Aorta (tissue), 5 donors: ENCODE results near the gene FAM83C. TPM values are rescaled to one million over a fixed set of nuclear protein-coding genes. Genes with fewer than 3 reads are reported as not detected.
A peak's percentile ranks its signal among the peaks of the same experiment; 100 is the strongest.

Experiments
- ATAC-seq: fragments of 200-7000 bp; cut with Tn5 transposase; one replicate; pipeline ENCODE4 v1.9.1; 2022; ENCODE audit warnings: moderate library complexity; ENCODE audit not compliant: low FRiP score
- DNase-seq, 2 donors: peaks; one replicate each; pipeline ENCODE4 v3.0.0-alpha.2; 2020
- H3K27ac ChIP-seq, 2 donors: one replicate each; pipeline ENCODE4 v1.5.1; 2013; ENCODE audit warnings: low read length in 2 of 2, mild to moderate bottlenecking in 2 of 2, moderate library complexity in 2 of 2, control low read depth in 1 of 2, inconsistent platforms in 1 of 2, low read depth in 1 of 2
- H3K27me3 ChIP-seq, 2 donors: one replicate each; pipeline ENCODE4 v1.6.1; 2013; ENCODE audit warnings: control low read depth in 1 of 2, low read length in 1 of 2, mild to moderate bottlenecking in 1 of 2, moderate library complexity in 1 of 2; ENCODE audit not compliant: insufficient read depth in 2 of 2, control insufficient read depth in 1 of 2
- H3K36me3 ChIP-seq, 2 donors: one replicate each; pipeline ENCODE4 v1.6.1; 2013; ENCODE audit warnings: control low read depth in 1 of 2, low read length in 1 of 2, mild to moderate bottlenecking in 1 of 2; ENCODE audit not compliant: insufficient read depth in 2 of 2, control insufficient read depth in 1 of 2
- H3K4me1 ChIP-seq, 2 donors: one replicate each; pipeline ENCODE4 v1.6.1; 2013; ENCODE audit warnings: low read length in 2 of 2, control low read depth in 1 of 2, mild to moderate bottlenecking in 1 of 2, moderate library complexity in 1 of 2; ENCODE audit not compliant: insufficient read depth in 2 of 2, control insufficient read depth in 1 of 2
- H3K4me3 ChIP-seq, 2 donors: one replicate each; pipeline ENCODE4 v1.5.1; 2013; ENCODE audit warnings: low read length in 2 of 2, control low read depth in 1 of 2, mild to moderate bottlenecking in 1 of 2
- H3K9me3 ChIP-seq: one replicate; pipeline ENCODE4 v1.6.1; 2013; ENCODE audit warnings: mild to moderate bottlenecking, low read length; ENCODE audit not compliant: control insufficient read depth
- WGBS, 2 donors: extraction: QIAGEN DNeasy Blood & Tissue Kit; methylation state at CpG; one replicate each; pipeline ENCODE4 v1.1.7; 2013; 5-methylcytosine and 5-hydroxymethylcytosine counted together
- intact Hi-C, 2 donors: fragments of 100-400 bp; cut with DNase I; formaldehyde crosslinking; loops; one replicate each; pipeline versions ENCODE4 v1.14.2 to v1.15.0; 2022
- polyA plus RNA-seq, 2 donors: library from polyadenylated mRNA; stranded (reverse); fragments of 200-250 nt; gene quantifications; one replicate each; pipeline ENCODE4 v1.2.3, GENCODE V29; 2013
- total RNA-seq, 2 donors: library from RNA; stranded (reverse); fragmentation: NEBNext Ultra II Directional; extraction: Animal tissue kit (Norgen Biotek cat#: 25700); gene quantifications; one replicate each; pipeline ENCODE4 v1.2.1, GENCODE V29; 2021
- donor health status: healthy with polysubstance abuse.
- donor health status: Bipolar disorder and iron deficiency.
- donor health status: DM: no; HTN: no; CAD: no.
- donor health status: DM: no; HTN: no; CAD: no.
- donor health status: DM: yes; HTN: yes; CAD: no.

FAM83C gene
- total and polyA plus RNA-seq, 4 donors, result not detected

- no peak for ATAC-seq
- WGBS, 2 donors, result 92 to 95% methylated on average over 5 of the region's 5 CpGs
Measured at GRCh38 chr20:35311822-35312221, 19.6 kb upstream of the FAM83C start.

DNA sequence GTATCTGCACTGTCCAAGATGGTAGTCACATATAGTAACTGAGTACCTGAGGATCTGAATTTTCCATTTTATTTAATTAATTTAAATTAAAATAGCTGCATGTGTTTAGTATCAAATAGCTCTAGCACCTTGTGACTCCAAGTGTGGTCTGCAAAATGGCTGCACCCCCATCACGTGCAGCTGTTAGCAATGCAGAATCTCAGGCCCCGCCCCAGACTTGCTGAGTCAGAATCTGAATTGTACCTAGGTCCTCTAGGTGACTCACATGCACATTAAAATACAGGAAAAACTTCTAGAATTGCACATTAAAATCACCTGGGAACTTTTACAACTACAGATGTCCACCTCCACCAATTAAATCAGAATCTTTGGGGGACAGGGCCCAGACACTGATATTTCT lies 19.2 kb upstream of the FAM83C start:
- H3K4me3 ChIP-seq, result no peak overlapping the region
- intact Hi-C loops, result no loop called here
- H3K36me3 ChIP-seq, result no peaks in the 10 kb centered on the region
- WGBS, 2 donors, result 90 to 92% methylated on average over 2 of the region's 2 CpGs
- ATAC-seq (no peak), DNase-seq (no peak)
- H3K27ac ChIP-seq, result no peak overlapping the region
- no peaks in the 10 kb centered on the region for H3K27me3 ChIP-seq
- peaks cover 0 to 3% of the 10 kb centered on the region in 2 donors for H3K4me1 ChIP-seq
- H3K9me3 ChIP-seq, result no peaks in the 10 kb centered on the region

More at GRCh38 chr20:35311822-35312221, 19.6 kb upstream of the FAM83C start:
- DNase-seq, result no peak
- Histone ChIP-seq H3K4me3 (no peak overlapping the region), H3K36me3 (no peaks in the 10 kb centered on the region), H3K27ac (no peak overlapping the region), H3K9me3 (no peaks in the 10 kb centered on the region), H3K27me3 (no peaks in the 10 kb centered on the region), H3K4me1 (peaks cover 0 to 3% of the 10 kb centered on the region in 2 donors)
- intact Hi-C loops, result no loop called here

DNA sequence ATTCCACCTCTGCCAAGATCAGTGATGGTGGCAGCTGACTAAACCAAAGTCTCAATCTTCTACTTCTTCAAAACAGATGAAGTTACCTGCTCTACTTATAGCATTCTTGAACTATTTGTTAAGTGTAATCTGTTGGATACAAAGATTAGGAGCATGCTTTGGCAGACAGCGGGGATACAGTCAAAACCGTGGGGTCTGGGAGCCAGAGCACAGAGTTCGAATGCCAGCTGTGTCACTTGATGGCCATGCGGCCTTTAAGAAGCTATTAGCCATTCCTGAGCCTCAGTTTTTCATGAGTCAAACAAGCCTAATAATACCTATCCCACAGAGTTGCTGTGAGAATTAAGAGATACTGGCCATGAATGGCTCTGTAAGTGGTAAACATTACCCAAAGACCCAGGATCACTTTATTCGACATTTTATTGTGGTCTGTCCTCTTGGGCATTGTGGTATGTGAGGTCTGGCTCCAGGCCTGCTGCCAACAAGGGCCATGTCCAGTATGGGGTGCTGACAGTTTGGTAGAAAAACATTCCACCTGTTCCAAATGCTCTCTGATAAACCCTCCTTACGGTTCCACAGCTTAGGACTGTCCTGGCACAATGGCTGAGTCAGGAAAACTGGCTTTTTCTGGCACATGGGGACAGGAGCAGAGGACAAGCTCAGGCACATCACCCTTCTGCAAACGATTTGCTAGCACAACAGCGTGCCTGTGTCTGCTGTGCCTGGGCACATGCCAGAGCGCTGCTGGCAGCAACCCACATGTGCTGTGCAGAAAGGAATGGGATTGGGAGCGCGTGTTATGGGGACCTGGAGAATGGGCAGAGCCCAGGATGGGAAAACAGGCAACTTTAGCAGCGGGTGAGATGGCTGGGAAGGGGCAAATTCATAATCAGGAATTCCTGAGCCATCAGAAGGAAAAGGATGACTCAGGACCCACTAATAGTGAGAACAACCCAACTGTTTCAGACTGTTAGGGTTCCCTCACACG lies 15.7 kb upstream of the FAM83C start:
- 6 to 11% methylated on average over 13 of the region's 13 CpGs for WGBS, 2 donors
- intact Hi-C loops, result no loop called here
- Histone ChIP-seq H3K36me3 (no peaks in the 10 kb centered on the region), H3K27ac (peak overlapping the region; percentile 52 to 77), H3K9me3 (no peaks in the 10 kb centered on the region), H3K4me3 (no peak overlapping the region), H3K4me1 (peaks cover 0 to 3% of the 10 kb centered on the region in 2 donors), H3K27me3 (no peaks in the 10 kb centered on the region)
- ATAC-seq (peak; percentile 66), DNase-seq (peak; percentile 83 to 93)

DNA sequence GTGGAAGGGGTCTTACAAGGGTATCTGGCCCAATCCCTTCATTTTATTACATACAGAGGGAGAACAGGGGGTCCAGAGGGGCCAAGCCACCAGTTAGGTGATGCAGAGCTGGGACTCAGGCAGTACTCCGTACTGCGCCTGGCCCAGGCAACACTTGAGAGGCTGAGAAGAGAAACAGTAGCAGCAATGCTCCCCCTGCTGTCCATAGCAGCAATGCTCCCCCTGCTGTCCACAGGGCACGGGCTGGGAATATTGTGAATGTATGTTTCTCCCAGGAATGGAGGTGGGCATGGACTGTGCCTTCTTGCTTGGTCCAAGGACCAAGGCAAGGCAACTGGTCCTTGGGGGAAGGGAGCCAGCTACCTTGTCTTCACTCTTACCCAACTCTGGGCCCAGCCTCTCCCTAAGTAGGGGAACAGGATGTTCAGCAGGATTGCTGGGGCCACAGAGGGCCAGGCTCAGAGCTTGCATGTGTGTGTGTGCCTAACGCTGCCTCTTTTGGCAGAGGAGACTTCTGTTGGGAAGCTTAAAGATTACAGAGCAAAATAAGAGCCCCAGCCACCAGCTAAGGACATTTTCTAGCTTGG lies 14.8 kb upstream of the FAM83C start:
- 38 to 42% methylated on average over 4 of the region's 4 CpGs for WGBS, 2 donors
- ATAC-seq, result peak; percentile 50
- H3K9me3 ChIP-seq, result no peaks in the 10 kb centered on the region
- peaks cover 0 to 3% of the 10 kb centered on the region in 2 donors for H3K4me1 ChIP-seq
- no peaks in the 10 kb centered on the region for H3K27me3 ChIP-seq
- DNase-seq, result no peak
- intact Hi-C loops, result no loop called here
- H3K27ac ChIP-seq, result peak overlapping the region in 1 of 2 donors; percentile 77
- no peaks in the 10 kb centered on the region for H3K36me3 ChIP-seq
- H3K4me3 ChIP-seq, result no peak overlapping the region

DNA sequence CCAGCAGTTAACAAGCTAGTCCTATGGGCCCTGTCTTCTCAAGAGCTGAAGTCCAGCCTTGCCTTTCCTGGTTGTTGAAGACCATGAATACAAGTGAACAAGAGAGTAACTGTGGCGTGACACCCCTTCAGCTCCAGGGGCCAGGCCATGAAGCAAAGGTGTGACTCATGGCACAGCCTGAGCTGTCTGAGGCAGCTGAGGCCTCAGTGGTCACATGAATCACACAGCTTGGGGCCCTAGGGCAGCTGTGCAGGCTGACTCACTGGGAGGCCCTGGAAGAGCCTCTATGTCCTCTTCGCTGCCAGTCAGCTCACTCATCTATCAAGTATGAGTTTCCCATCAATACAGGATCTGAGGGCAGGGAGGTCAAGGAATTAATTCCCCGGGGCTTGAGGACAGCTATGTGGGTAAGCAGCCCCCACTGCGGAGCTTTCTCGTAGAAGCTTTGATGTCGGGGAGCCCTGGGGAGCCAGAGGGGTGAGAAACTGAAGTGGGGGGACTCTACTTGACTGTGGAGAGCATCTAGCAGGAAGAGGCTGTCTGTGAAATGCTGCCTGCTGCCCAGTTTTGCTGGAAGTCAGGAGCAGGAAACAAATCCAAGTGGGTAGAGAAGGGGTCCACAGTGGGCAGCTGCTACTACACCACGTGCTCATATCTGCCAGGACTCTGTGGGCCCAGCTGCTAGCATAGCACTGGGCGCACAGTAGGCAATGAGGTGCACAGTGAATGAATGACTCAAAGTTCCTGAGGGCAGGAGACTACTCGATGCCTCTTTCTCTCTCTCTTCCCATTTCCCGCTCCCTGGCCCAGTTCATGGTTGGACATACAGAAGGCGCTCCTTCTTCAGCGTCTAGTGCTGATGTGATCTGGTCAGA lies 13.7 kb upstream of the FAM83C start:
- ATAC-seq (peak; percentile 43), DNase-seq (peak; percentile 83 to 86)
- 88 to 89% methylated on average over 12 of the region's 12 CpGs for WGBS, 2 donors
- no peaks in the 10 kb centered on the region for H3K9me3 ChIP-seq
- intact Hi-C loops, result loop anchor here in 1 of 2 donors (2.0 kb wide), 1 partner anchor 137 kb away; no protein-coding TSS in a partner anchor
- no peak overlapping the region for H3K27ac ChIP-seq
- H3K27me3 ChIP-seq, result no peaks in the 10 kb centered on the region
- no peaks in the 10 kb centered on the region for H3K36me3 ChIP-seq
- H3K4me1 ChIP-seq, result peaks cover 0 to 3% of the 10 kb centered on the region in 2 donors
- no peak overlapping the region for H3K4me3 ChIP-seq

DNA sequence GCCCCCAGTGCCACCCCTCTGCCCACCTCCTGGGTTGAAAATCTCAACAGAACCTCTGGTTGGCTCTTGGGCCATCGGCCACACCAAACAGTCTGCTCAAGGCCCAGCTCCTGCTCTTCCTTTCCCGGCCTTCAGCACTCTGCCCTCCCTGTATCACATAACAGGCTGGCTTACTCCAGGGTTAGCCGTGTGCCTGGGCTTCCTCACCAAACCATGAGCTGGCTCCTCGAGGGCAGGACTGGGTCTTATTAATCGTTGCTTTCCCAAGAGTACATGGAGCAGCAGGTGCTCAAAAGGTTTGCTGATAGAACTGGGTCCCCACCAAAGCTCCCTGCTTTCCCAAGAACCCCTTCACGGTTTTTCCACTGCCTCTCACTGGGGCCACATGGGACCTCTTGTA lies 12.7 kb upstream of the FAM83C start:
- DNase-seq (no peak), ATAC-seq (no peak)
- intact Hi-C loops, result loop anchor here in 1 of 2 donors (2.0 kb wide), 1 partner anchor 138 kb away; no protein-coding TSS in a partner anchor
- Histone ChIP-seq H3K36me3 (no peaks in the 10 kb centered on the region), H3K4me1 (peaks cover 0 to 3% of the 10 kb centered on the region in 2 donors), H3K9me3 (no peaks in the 10 kb centered on the region), H3K27ac (no peak overlapping the region), H3K27me3 (no peaks in the 10 kb centered on the region), H3K4me3 (no peak overlapping the region)
- 88 to 93% methylated on average over 6 of the region's 6 CpGs for WGBS, 2 donors

GRCh38 chr20:35303735-35304491 lies 11.7 kb upstream of the FAM83C start:
- H3K4me3 ChIP-seq, result no peak overlapping the region
- peak; percentile 81 to 89 for DNase-seq
- peaks cover 0 to 3% of the 10 kb centered on the region in 2 donors for H3K4me1 ChIP-seq
- ATAC-seq, result peak; percentile 70
- H3K9me3 ChIP-seq, result no peaks in the 10 kb centered on the region
- intact Hi-C loops, result loop anchor here (2.0 kb wide), 3 partner anchors 135 to 143 kb away; partner anchors contain the start of gene GDF5 (in 1 of the 2)
- WGBS, 2 donors, result 32 to 37% methylated on average over 18 of the region's 18 CpGs
- no peaks in the 10 kb centered on the region for H3K27me3 ChIP-seq
- H3K27ac ChIP-seq, result no peak overlapping the region
- H3K36me3 ChIP-seq, result no peaks in the 10 kb centered on the region
